GM23338 (cell line): Measurements from ENCODE around the gene TP73.

Experiments used
- JUNB ChIP-seq: IDR thresholded peaks from one replicate; pipeline ENCODE4 v1.6.1; 2016; ENCODE audit warnings: antibody characterized with exemption; ENCODE audit not compliant: unreplicated experiment
- POLR2AphosphoS5 ChIP-seq: IDR thresholded peaks from 2 replicates; pipeline ENCODE4 v1.6.1; 2016; ENCODE audit warnings: antibody characterized with exemption, low read depth
- TF ChIP-seq, protein P1 (sequence below), 2 experiments: fragments of 200-600 bp in 1 of 2; sonication (generic) in 1 of 2; conservative IDR thresholded peaks; 2 replicates each; pipeline versions ENCODE4 v1.5.1 to v1.6.1; 2016 to 2017; ENCODE audit warnings: antibody characterized with exemption in 2 of 2, low read depth in 2 of 2, mild to moderate bottlenecking in 2 of 2, moderate library complexity in 1 of 2
- TF ChIP-seq, protein P2 (sequence below): IDR thresholded peaks from one replicate; pipeline ENCODE4 v1.6.1; 2018; ENCODE audit warnings: antibody characterized with exemption; ENCODE audit not compliant: unreplicated experiment

DNA sequence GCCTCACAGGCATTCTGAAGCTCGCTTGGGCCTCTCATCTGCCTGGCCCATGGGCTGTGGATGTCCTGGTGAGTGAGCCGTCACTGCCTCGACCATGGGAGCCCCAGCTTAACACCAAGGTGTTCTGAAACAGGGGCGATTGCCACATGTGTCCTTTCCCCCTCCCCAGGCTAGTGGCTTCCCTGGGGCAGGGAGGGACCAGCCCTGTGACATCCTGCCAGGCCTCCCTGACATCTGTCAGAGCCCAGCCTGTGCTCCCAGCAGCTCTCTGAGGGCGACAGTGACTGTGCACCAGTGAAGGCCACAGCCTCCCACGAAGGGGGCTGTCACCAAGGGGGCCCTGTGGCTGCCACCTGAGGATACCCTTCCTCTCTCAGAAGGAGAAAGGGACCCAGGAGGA is 64.0 kb downstream of the TP73 start:
- TF ChIP-seq, protein P1, sequence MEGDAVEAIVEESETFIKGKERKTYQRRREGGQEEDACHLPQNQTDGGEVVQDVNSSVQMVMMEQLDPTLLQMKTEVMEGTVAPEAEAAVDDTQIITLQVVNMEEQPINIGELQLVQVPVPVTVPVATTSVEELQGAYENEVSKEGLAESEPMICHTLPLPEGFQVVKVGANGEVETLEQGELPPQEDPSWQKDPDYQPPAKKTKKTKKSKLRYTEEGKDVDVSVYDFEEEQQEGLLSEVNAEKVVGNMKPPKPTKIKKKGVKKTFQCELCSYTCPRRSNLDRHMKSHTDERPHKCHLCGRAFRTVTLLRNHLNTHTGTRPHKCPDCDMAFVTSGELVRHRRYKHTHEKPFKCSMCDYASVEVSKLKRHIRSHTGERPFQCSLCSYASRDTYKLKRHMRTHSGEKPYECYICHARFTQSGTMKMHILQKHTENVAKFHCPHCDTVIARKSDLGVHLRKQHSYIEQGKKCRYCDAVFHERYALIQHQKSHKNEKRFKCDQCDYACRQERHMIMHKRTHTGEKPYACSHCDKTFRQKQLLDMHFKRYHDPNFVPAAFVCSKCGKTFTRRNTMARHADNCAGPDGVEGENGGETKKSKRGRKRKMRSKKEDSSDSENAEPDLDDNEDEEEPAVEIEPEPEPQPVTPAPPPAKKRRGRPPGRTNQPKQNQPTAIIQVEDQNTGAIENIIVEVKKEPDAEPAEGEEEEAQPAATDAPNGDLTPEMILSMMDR (conservative IDR thresholded peaks at IDR 0.05; ENCODE audit: low read depth in 2 of 2): no peak
- TF ChIP-seq JUNB (no peak), POLR2AphosphoS5 (no peak)
- TF ChIP-seq, protein P2, sequence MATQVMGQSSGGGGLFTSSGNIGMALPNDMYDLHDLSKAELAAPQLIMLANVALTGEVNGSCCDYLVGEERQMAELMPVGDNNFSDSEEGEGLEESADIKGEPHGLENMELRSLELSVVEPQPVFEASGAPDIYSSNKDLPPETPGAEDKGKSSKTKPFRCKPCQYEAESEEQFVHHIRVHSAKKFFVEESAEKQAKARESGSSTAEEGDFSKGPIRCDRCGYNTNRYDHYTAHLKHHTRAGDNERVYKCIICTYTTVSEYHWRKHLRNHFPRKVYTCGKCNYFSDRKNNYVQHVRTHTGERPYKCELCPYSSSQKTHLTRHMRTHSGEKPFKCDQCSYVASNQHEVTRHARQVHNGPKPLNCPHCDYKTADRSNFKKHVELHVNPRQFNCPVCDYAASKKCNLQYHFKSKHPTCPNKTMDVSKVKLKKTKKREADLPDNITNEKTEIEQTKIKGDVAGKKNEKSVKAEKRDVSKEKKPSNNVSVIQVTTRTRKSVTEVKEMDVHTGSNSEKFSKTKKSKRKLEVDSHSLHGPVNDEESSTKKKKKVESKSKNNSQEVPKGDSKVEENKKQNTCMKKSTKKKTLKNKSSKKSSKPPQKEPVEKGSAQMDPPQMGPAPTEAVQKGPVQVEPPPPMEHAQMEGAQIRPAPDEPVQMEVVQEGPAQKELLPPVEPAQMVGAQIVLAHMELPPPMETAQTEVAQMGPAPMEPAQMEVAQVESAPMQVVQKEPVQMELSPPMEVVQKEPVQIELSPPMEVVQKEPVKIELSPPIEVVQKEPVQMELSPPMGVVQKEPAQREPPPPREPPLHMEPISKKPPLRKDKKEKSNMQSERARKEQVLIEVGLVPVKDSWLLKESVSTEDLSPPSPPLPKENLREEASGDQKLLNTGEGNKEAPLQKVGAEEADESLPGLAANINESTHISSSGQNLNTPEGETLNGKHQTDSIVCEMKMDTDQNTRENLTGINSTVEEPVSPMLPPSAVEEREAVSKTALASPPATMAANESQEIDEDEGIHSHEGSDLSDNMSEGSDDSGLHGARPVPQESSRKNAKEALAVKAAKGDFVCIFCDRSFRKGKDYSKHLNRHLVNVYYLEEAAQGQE: no peak
